ENCODE results near the gene NSUN5.
"Not testable (repeated sequence)": the region's sequence is repeated elsewhere in the genome, so short reads cannot be mapped to it uniquely, and the experiment has no call there.

The NSUN5 gene

GRCh38 chr7:73267813-73268212 lies 40.8 kb downstream of the NSUN5 start:
- DNase-seq (ENCODE audit: low read depth) = not testable (repeated sequence)

- DNase-seq (ENCODE audit: low read depth) = not testable (repeated sequence)
Measured at GRCh38 chr7:73266719-73267368, 41.8 kb downstream of the NSUN5 start.

GRCh38 chr7:73262416-73262815 lies 46.2 kb downstream of the NSUN5 start:
- not testable (repeated sequence) for DNase-seq (ENCODE audit: low read depth)
